ENCODE measurements around the gene THTPA. TPM values are rescaled to one million over a fixed set of nuclear protein-coding genes. Genes with fewer than 3 reads are reported as not detected.

THTPA gene
- total and polyA plus RNA-seq, 2 donors (not counting 1 experiment from before 2014, with no cell fraction given), result 17.0 to 21.4 TPM

DNA sequence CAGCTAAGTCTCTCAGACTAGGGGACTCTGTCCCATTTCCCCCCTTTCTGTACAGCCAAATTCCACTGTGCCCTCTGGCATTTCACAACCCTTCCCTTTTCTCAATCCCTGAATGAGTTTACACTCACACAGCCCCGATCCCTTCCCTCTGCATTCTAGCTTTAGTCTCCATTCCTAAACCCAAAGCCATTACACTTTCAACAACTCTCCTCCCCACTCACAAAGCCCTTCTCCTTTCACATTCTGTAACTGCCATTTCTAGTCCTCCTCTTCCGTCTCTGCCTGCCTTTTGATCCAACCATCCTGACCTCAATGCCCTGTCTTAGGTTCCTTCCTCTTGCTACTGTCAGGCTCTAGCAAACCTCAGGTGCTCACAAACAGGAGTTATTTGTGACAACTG is 8.1 kb upstream of the THTPA start:
- Histone ChIP-seq H3K4me2 (replicated peaks; ENCODE audit: low read depth, low read length, poor library complexity, severe bottlenecking) (no peak overlapping the region), H4K20me1 (ENCODE audit: control insufficient read depth, insufficient read depth, low read length, poor library complexity, severe bottlenecking) (no peaks in the 10 kb centered on the region), H3K27me3 (replicated peaks in 1 of 4; ENCODE audit: control extremely low read depth in 1 of 4, control insufficient read depth in 3 of 4, insufficient read depth in 4 of 4, low read length in 3 of 4) (peaks cover 0 to 16% (median 7%) of the 10 kb centered on the region in 4 experiments), H3K36me3 (replicated peaks in 1 of 2; ENCODE audit: control extremely low read depth in 1 of 2, control insufficient read depth in 1 of 2, extremely low read depth in 1 of 2, insufficient read depth in 2 of 2, low read length in 1 of 2) (no peaks in the 10 kb centered on the region), H2AFZ (ENCODE audit: insufficient read depth, low read depth, low read length, poor library complexity, severe bottlenecking) (no peak overlapping the region), H3K9me3 (ENCODE audit: control extremely low read depth in 1 of 3, control insufficient read depth in 2 of 3, insufficient read depth in 1 of 3, low read length in 2 of 3) (no peaks in the 10 kb centered on the region), H3K27ac (ENCODE audit: low read length in 2 of 2) (no peak overlapping the region), H3K4me3 (ENCODE audit: control extremely low read depth in 1 of 5, extremely low read depth in 1 of 5, insufficient read depth in 1 of 5, low read depth in 2 of 5, low read length in 4 of 5) (no peak overlapping the region), H3K4me1 (ENCODE audit: control insufficient read depth in 2 of 2, insufficient read depth in 2 of 2, low read length in 2 of 2) (peaks cover 12 to 15% of the 10 kb centered on the region in 2 donors), H3K9ac (ENCODE audit: low read length) (no peak overlapping the region), H3K79me2 (ENCODE audit: control insufficient read depth, insufficient read depth, low read length) (peaks cover 6% of the 10 kb centered on the region)
- intact Hi-C loops (cut with micrococcal nuclease), result no loop called here
- no peak overlapping the region for H3K4me3 Mint-ChIP-seq
- H3K27ac Mint-ChIP-seq, result no peak overlapping the region
- ChIA-PET POLR2A (no interaction called here), CTCF (no interaction called here)
- ATAC-seq (ENCODE audit: low read depth), result no peak
- no peak for DNase-seq
- 94% methylated on average over 1 of the region's 2 CpGs for WGBS (ENCODE audit: insufficient coverage)
- peaks cover 10% of the 10 kb centered on the region for H3K4me1 Mint-ChIP-seq
- H3K27me3 Mint-ChIP-seq, result no peaks in the 10 kb centered on the region
- TF ChIP-seq EZH2 (IDR thresholded peaks at IDR 0.05; ENCODE audit: borderline replicate concordance, insufficient read depth, low read depth, low read length, poor library complexity, severe bottlenecking), result no peak
- TF ChIP-seq CTCF (IDR thresholded peaks at IDR 0.05), result no peak
- H3K9me3 Mint-ChIP-seq (ENCODE audit: insufficient read depth), result no peaks in the 10 kb centered on the region

DNA sequence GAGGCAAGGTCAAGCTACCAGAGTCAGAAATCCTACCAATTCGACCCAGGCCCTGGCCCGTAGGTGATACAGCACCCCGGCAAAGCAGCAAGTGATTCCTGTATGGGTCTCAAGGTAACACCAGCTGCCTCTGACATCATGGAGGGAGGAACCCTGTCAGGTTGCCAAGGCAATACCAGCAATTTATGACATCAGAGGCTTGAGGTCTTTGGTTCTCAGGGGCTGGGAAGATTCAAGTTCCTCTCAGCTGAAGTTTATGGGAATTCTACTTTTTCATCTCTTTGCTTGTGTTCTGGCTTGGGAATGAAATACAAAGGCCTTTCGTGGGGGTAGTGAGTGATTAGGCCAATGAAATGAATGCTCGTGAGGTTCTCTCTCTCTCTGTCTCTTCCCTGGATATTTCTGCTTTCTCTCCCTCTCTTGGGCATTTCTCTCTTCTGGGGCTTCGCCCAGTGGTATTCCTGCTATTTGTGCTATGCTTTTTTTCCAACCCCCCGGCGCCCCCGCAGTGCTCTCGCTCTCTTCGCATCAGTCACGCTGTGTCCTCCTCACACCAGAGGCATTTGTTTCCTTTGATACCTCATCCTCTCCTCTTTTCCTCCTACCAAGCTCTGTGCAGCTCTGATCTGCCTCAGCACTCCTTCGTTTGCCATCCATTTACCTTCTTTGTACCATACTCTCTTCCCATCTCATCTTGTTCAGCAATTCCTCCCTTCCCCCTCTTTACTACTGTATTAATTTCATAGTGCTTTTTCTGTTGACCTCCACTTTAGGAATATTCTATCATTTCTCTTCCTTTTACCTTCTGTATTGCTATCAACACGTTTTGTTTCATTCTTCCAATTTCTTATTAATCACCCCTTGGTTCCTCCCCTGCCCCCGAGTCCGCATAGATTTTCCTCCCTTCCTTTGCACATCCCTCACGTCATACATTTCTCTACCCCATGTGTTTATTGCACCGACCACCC is 7.4 kb upstream of the THTPA start:
- intact Hi-C loops (cut with micrococcal nuclease), result no loop called here
- POLR2A ChIA-PET, result no interaction called here
- no peak overlapping the region for H3K4me3 Mint-ChIP-seq

More for the DNA sequence above, 7.4 kb upstream of the THTPA start:
- Histone ChIP-seq H3K79me2 (ENCODE audit: control insufficient read depth, insufficient read depth, low read length) (peaks cover 6% of the 10 kb centered on the region), H3K9ac (ENCODE audit: low read length) (no peak overlapping the region), H2AFZ (ENCODE audit: insufficient read depth, low read depth, low read length, poor library complexity, severe bottlenecking) (no peak overlapping the region), H4K20me1 (ENCODE audit: control insufficient read depth, insufficient read depth, low read length, poor library complexity, severe bottlenecking) (no peaks in the 10 kb centered on the region), H3K27me3 (replicated peaks in 1 of 4; ENCODE audit: control extremely low read depth in 1 of 4, control insufficient read depth in 3 of 4, insufficient read depth in 4 of 4, low read length in 3 of 4) (peaks cover 0 to 16% (median 7%) of the 10 kb centered on the region in 4 experiments), H3K4me2 (replicated peaks; ENCODE audit: low read depth, low read length, poor library complexity, severe bottlenecking) (no peak overlapping the region), H3K4me3 (ENCODE audit: control extremely low read depth in 1 of 5, extremely low read depth in 1 of 5, insufficient read depth in 1 of 5, low read depth in 2 of 5, low read length in 4 of 5) (no peak overlapping the region), H3K36me3 (replicated peaks in 1 of 2; ENCODE audit: control extremely low read depth in 1 of 2, control insufficient read depth in 1 of 2, extremely low read depth in 1 of 2, insufficient read depth in 2 of 2, low read length in 1 of 2) (no peaks in the 10 kb centered on the region), H3K4me1 (ENCODE audit: control insufficient read depth in 2 of 2, insufficient read depth in 2 of 2, low read length in 2 of 2) (peaks cover 12 to 15% of the 10 kb centered on the region in 2 donors), H3K27ac (ENCODE audit: low read length in 2 of 2) (no peak overlapping the region), H3K9me3 (ENCODE audit: control extremely low read depth in 1 of 3, control insufficient read depth in 2 of 3, insufficient read depth in 1 of 3, low read length in 2 of 3) (no peaks in the 10 kb centered on the region)
- CTCF ChIA-PET, result interaction anchor here (0.9 to 1.3 kb wide), 3 partner anchors 8 to 10 kb away, joined by 3 to 6 read pairs (median 3); no protein-coding TSS in a partner anchor
- DNase-seq (no peak), ATAC-seq (ENCODE audit: low read depth) (no peak)
- H3K4me1 Mint-ChIP-seq, result peaks cover 10% of the 10 kb centered on the region
- no peak overlapping the region for H3K27ac Mint-ChIP-seq
- no peaks in the 10 kb centered on the region for H3K27me3 Mint-ChIP-seq
- H3K9me3 Mint-ChIP-seq (ENCODE audit: insufficient read depth), result no peaks in the 10 kb centered on the region
- 88% methylated on average over 17 of the region's 18 CpGs for WGBS (ENCODE audit: insufficient coverage)
- TF ChIP-seq EZH2 (IDR thresholded peaks at IDR 0.05; ENCODE audit: borderline replicate concordance, insufficient read depth, low read depth, low read length, poor library complexity, severe bottlenecking) (no peak), CTCF (IDR thresholded peaks at IDR 0.05) (no peak)
